T-helper 1 cell treated with Interleukin-12 subunit alpha and Interleukin-12 subunit beta and Interleukin-4 antibody, amounts not matched to agents 30 ng/mL and 1 ng/mL, for 36 hours (primary cell): ENCODE measurements around the gene URB2. TPM values are rescaled to one million over a fixed set of nuclear protein-coding genes. Genes with fewer than 3 reads are reported as not detected.

Source experiments
- intact Hi-C: fragments of 100-400 bp; cut with micrococcal nuclease; formaldehyde crosslinking; loops from one replicate; pipeline ENCODE4 v1.15.1; 2024
- total RNA-seq: library from RNA; stranded (reverse); gene quantifications from 2 replicates; pipeline ENCODE4 v1.2.3, GENCODE V29; 2022

Gene URB2
- total RNA-seq, 1 donor from 2014 or later = 19.3 TPM

- intact Hi-C loops = no loop called here
These were observed 12.1 kb upstream of the URB2 start for GRCh38 chr1:229613938-229614337.

DNA sequence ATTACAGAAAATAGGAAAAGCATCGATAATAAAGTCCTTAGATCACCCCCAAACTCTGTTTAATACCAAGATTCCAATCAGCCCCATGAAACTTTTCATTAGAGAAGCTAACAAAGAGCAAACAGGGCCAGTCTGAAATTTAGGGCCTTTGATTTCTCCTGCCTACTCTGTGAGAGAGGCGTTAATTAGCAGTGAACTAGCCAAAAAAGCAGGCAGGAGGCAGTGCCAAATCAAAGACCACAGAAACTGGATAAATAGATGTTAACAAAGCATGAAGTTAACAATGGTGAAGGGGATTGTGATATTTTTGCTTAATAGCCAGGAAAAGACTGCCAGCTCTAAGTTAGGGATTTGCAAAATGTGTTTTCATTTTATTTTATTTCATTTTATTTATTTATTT is 11.3 kb upstream of the URB2 start:
- intact Hi-C loops = no loop called here

DNA sequence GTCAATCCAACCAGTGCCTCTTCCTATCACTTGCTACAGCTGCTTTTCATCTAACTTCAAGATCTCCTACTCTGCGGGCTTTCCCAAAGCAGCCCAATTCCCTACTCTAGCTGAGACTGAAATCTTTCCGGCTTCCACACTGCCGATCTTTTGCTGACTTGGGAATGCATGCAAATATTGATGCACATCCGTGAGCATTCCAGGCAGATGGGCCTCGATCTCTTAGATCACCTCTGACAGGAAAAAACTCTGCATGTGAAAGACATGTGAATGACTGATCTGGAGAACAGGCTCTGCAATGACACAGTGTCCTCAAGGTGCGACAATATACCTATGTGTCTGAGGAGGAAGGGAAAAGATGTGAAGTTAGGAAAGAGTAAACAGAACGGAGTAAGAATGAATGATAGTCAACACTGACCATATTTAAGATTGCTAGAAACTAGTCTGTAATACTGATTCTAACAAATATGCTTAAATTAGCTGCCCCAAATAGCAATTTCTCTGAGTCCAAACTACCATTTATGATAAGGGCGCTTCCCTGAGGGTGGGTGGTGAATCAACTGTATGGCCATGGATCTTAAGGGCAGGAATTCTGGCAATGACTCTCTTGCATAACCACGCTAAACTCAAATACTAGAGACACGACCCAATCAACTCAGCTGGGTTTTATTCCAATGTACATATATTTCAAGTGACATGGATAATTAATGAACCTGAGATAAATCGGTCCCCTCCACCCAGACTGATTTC is 8.5 kb upstream of the URB2 start:
- intact Hi-C loops = no loop called here

DNA sequence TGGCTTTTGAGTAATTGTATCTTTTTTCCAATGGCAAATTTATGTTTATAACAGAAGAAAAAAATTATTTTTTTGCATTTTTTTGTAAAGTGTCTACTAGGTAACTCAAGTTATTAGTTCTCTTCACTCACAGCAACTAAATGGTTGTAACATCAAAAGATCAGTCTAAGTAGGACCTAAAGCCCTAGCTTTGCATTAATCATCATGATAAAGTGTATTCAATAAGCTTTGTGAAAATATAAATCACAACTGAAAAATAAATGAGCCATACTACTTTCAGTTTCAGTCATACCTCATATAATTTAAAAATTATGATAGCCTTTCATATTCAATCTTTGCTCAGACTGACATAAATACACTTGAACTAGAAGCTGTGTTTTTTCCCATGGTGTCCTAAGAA is 7.0 kb upstream of the URB2 start:
- intact Hi-C loops = no loop called here

- intact Hi-C loops = loop anchor here (2.0 to 10.0 kb wide), 5 partner anchors 279 to 1905 kb away; partner anchors contain the start of genes EGLN1, GNPAT and TSNAX
These were observed 6.4 kb upstream of the URB2 start for GRCh38 chr1:229619614-229620013.

GRCh38 chr1:229620876-229621275 is 5.2 kb upstream of the URB2 start:
- intact Hi-C loops = loop anchor here (2.0 to 10.0 kb wide), 5 partner anchors 280 to 1904 kb away; partner anchors contain the start of genes EGLN1, GNPAT and TSNAX

DNA sequence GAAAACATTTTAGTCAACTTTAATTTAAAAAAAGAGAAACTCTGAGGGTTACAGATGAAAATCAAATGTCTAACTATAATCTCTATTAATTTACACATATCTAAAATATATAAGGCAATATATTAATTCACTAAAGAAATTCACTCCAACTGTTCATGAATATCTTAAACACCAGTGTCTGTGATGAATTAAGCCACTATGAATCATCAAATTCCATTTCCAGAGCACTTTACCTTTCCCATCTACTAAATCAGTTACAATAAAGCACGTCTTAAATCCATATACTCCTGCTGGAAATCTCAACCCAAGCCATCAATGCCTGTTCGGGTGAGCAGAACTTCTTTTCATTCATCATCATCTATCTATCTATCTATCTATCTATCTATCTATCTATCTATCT is 4.4 kb upstream of the URB2 start:
- intact Hi-C loops = loop anchor here (2.0 to 10.0 kb wide), 5 partner anchors 281 to 1903 kb away; partner anchors contain the start of genes EGLN1, GNPAT and TSNAX

DNA sequence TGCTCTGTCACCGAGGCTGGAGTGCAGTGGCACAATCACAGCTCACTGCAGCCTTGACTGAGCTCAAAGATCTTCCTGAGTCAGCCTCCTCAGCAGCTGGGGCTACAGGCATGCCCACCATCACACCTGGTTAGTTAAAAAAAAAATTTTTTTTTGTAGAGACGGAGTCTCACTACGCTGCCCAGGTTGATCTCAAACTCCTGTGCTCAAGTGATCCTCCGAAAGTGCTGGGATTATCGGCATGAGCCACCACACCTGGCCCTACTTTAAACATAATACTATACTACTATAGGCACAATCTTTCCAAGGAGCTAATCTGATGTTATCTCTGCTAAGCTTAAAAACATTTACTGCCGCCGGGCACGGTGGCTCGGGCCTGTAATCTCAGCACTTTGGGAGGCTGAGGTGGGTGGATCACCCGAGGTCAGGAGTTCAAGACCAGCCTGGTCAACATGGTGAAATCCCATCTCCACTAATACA is 3.4 kb upstream of the URB2 start:
- intact Hi-C loops = loop anchor here (10.0 kb wide), 4 partner anchors 1158 to 1902 kb away; partner anchors contain the start of genes EGLN1, GNPAT and TSNAX

GRCh38 chr1:229623225-229623624 is 2.8 kb upstream of the URB2 start:
- intact Hi-C loops = loop anchor here (10.0 kb wide), 4 partner anchors 1158 to 1902 kb away; partner anchors contain the start of genes EGLN1, GNPAT and TSNAX

- intact Hi-C loops = loop anchor here (2.0 to 10.0 kb wide), 5 partner anchors 183 to 1901 kb away; partner anchors contain the start of genes EGLN1, GNPAT and TSNAX
These were observed 2.2 kb upstream of the URB2 start for GRCh38 chr1:229623838-229624237.

DNA sequence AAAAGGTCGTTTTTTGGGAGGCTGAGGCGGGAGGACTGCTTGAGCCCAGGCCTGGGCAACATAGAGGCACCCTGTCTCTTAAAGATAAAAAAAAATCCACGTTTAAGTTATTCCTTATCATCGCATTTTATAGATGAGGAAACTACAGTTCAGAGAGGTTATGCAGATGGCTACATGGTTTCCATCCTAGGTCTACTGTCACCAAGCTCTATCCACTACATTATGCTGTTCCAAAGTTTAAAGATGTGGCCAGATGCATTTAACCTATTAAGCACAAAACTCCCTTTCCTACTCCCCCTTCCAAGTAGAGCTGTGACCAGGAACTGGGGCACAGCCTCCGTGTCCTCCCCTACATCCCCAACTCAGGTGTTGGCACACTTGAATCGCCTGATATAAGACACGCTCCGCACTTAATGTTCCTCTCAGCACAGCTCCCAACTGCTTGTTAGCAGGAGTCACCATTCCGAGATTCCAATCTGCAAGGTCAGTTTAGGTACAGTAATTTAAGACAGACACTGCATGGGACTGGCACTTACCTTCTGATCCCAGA is 1.5 kb upstream of the URB2 start:
- intact Hi-C loops = loop anchor here (2.0 to 10.0 kb wide), 8 partner anchors 184 to 2003 kb away; partner anchors contain the start of genes ARV1, DISC1, EGLN1 and GNPAT

- intact Hi-C loops = loop anchor here (2.0 to 10.0 kb wide), 8 partner anchors 184 to 2002 kb away; partner anchors contain the start of genes ARV1, DISC1, EGLN1 and GNPAT
These were observed 754 bp upstream of the URB2 start for GRCh38 chr1:229625071-229625914.

GRCh38 chr1:229627003-229627402 is 956 bp downstream of the URB2 start:
- intact Hi-C loops = loop anchor here (2.0 to 10.0 kb wide), 10 partner anchors 374 to 2000 kb away; partner anchors contain the start of genes ARV1, DISC1, EGLN1 and EXOC8

- intact Hi-C loops = loop anchor here (5.0 to 10.0 kb wide), 7 partner anchors 1142 to 1998 kb away; partner anchors contain the start of genes ARV1, DISC1, EGLN1 and GNPAT
These were observed 3.2 kb downstream of the URB2 start for GRCh38 chr1:229629261-229629660.

DNA sequence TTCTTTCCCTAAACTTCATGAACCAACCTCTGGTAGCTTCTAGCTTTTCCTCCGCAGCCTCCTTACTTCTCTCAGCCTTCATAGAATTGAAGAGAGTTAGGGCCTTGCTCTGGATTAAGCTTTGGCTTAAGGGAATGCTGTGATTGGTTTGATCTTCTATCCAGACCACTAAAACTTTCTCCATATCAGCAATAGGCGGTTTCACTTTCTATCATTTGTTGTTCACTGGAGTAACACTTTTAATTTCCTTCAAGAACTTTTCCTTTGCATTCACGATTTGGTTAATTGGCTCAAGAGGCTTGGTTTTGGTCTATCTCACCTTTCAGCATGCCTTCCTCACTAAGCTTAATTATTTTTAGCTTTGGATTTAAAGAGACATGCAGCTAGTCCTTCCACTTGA is 5.1 kb downstream of the URB2 start:
- intact Hi-C loops = no loop called here

- intact Hi-C loops = no loop called here
These were observed 5.9 kb downstream of the URB2 start for GRCh38 chr1:229631966-229632365.

DNA sequence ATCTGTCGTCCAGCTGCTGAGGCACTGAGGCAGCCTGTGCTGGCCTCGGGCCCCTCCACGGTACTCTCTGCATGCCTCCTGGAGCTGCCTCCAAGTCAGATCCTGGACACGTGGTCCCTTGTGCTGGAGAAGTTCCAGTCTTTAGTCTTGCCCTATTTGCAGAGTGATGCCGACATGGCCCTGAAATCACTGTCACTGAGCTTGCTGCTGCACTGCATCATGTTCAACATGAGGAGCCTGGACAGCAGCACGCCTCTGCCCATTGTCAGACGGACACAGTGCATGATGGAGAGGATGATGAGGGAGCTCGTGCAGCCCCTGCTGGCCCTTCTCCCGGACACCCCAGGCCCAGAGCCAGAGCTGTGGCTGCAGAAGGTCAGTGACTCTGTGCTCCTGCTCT is 10.0 kb downstream of the URB2 start:
- intact Hi-C loops = no loop called here

- intact Hi-C loops = no loop called here
These were observed 11.7 kb downstream of the URB2 start for GRCh38 chr1:229637746-229638145.

DNA sequence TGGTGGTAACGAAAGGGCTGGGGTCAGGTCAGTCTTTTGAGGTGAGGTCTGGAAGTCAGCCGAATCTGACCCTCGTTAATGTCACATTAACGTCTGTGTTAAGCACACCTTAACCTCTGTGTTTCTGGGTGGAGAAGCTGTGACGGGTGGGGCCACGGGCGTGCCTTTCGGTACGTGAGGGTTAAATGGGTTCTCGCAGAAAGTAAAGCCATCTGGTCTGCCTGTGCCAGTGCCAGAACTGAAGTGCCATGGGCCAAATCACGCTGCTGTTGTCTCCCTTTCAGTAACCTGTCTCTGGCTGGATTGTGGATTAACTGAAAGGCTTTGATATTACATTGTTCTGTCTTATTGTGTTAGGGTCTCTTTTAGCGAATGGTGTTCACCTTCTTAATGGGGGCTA is 14.4 kb downstream of the URB2 start:
- intact Hi-C loops = no loop called here

DNA sequence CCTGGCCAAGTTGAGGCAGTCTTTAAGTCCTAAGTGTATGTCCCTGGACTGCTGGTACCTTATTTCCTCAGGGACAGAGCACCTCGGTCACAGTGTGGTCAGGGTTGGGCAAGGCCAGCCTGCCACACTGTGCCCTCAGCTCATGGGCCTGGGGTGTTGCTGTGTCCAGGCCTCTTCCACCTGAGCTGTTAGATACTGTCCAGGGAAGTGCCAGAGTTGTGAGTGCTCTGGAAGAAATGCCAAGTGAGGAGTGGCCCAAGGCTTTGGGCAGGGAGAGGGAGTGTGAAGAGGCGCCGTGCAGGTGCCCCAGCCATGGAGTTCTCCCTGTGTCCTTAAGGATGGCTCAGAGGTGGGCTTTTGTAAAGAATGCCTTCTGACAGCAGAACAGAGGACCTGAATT is 15.3 kb downstream of the URB2 start:
- intact Hi-C loops = no loop called here

- intact Hi-C loops = no loop called here
These were observed 16.3 kb downstream of the URB2 start for GRCh38 chr1:229642376-229642775.
